ENCODE data around the gene TRIO.

GRCh38 chr5:14167211-14167845, 24.2 kb downstream of the TRIO start:
- TF ChIP-seq EZH2 (IDR thresholded peaks at IDR 0.05; ENCODE audit: borderline replicate concordance, low read depth, low read length, severe bottlenecking) (no peak), CTCF (IDR thresholded peaks at IDR 0.05; ENCODE audit: borderline replicate concordance, extremely low read depth, low read length, poor library complexity, severe bottlenecking) (no peak)
